C4-2B (cell line): ENCODE data around the gene ATP8B1.

ENCODE experiments used
- CTCF ChIP-seq: fragments of 450-650 bp; conservative IDR thresholded peaks from 2 replicates; pipeline ENCODE4 v1.5.1; 2017; ENCODE audit warnings: mild to moderate bottlenecking
- ZFX ChIP-seq: fragments of 450-650 bp; IDR thresholded peaks from 2 replicates; pipeline ENCODE4 v1.6.1; 2017

DNA sequence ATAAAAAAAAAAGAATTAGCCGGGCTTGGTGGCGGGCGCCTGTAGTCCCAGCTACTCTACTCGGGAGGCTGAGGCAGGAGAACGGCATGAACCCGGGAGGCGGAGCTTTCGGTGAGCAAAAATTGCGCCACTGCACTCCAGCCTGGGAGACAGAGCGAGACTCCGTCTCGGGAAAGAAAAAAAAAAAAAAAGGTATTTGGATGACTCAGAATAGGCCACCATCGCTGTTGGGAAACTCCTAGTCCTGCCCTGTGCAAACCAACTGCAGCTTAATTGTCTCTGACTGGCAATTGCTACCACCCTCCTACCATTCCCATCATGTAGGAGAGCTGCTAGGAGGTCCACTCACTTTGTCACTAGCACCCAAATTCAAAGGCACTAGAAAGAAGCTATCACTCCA is 43.5 kb downstream of the ATP8B1 start:
- TF ChIP-seq CTCF = no peak
- TF ChIP-seq ZFX = no peak
